WTC11 (cell line): ENCODE data around the gene IQCE. TPM values are rescaled to one million over a fixed set of nuclear protein-coding genes. Genes with fewer than 3 reads are reported as not detected.

Source experiments
- ATAC-seq: fragments of 200-7000 bp; cut with Tn5 transposase; 2 replicates; pipeline ENCODE4 v1.10.0; 2021; ENCODE audit warnings: mild to moderate bottlenecking, moderate library complexity
- CTCF ChIA-PET: fragments of 300-600 bp; sonication (Branson Sonifier 250); formaldehyde crosslinking; loops from one replicate; lab custom pipeline; 2021; ENCODE audit warnings: antibody characterized with exemption; lab: Charles Lee
- POLR2A ChIA-PET: fragments of 350-600 bp; sonication (Branson Sonifier 250); formaldehyde crosslinking; loops from one replicate; lab custom pipeline; 2021; ENCODE audit warnings: antibody characterized with exemption; lab: Charles Lee
- DNase-seq: peaks from one replicate; pipeline ENCODE4 v3.0.0; 2021; ENCODE audit warnings: low spot score
- H3K27ac Mint-ChIP-seq: 2 replicates; pipeline ENCODE4 v1.8.0; 2021; ENCODE audit warnings: mixed read lengths
- H3K27me3 Mint-ChIP-seq: 2 replicates; pipeline ENCODE4 v1.8.0; 2021; ENCODE audit warnings: low read depth, mild to moderate bottlenecking, moderate library complexity, mixed read lengths
- H3K36me3 Mint-ChIP-seq: 2 replicates; pipeline ENCODE4 v1.8.0; 2021; ENCODE audit warnings: mixed read lengths
- H3K4me1 Mint-ChIP-seq: 2 replicates; pipeline ENCODE4 v1.8.0; 2022; ENCODE audit warnings: mixed read lengths
- H3K4me3 Mint-ChIP-seq: 2 replicates; pipeline ENCODE4 v1.8.0; 2021; ENCODE audit warnings: mild to moderate bottlenecking, moderate library complexity, mixed read lengths
- H3K9me3 Mint-ChIP-seq: 2 replicates; pipeline ENCODE4 v1.8.0; 2021; ENCODE audit warnings: mixed read lengths
- ATF1 ChIP-seq: sonication (generic); formaldehyde crosslinking; IDR thresholded peaks from 2 replicates; pipeline ENCODE4 v1.8.1; 2023; ENCODE audit warnings: mild to moderate bottlenecking, moderate library complexity, missing genetic modification reagents
- FOXP1 ChIP-seq: sonication (generic); formaldehyde crosslinking; IDR thresholded peaks from 2 replicates; pipeline ENCODE4 v1.8.0; 2022; ENCODE audit warnings: missing genetic modification reagents, mild to moderate bottlenecking, moderate library complexity, borderline replicate concordance
- HMGA2 ChIP-seq: fragments of 250-450 bp; sonication (Bioruptor Pico); IDR thresholded peaks from 2 replicates; pipeline ENCODE4 v1.4.0; 2021; ENCODE audit warnings: mild to moderate bottlenecking, moderate library complexity
- KAT7 ChIP-seq: sonication (generic); formaldehyde crosslinking; IDR thresholded peaks from 2 replicates; pipeline ENCODE4 v1.8.1; 2023; ENCODE audit warnings: missing genetic modification reagents, mild to moderate bottlenecking, borderline replicate concordance
- SMAD4 ChIP-seq: sonication (generic); formaldehyde crosslinking; IDR thresholded peaks from 2 replicates; pipeline ENCODE4 v1.8.0; 2022; ENCODE audit warnings: mild to moderate bottlenecking, missing genetic modification reagents
- ZNF121 ChIP-seq: sonication (generic); formaldehyde crosslinking; IDR thresholded peaks from 2 replicates; pipeline ENCODE4 v1.8.0; 2023; ENCODE audit warnings: missing genetic modification reagents
- ZNF138 ChIP-seq: sonication (generic); formaldehyde crosslinking; conservative IDR thresholded peaks from 2 replicates; pipeline ENCODE4 v1.8.1; 2022; ENCODE audit warnings: mild to moderate bottlenecking, moderate library complexity, missing genetic modification reagents
- ZNF317 ChIP-seq: sonication (generic); formaldehyde crosslinking; IDR thresholded peaks from 2 replicates; pipeline ENCODE4 v1.8.1; 2023; ENCODE audit warnings: low read depth, mild to moderate bottlenecking, moderate library complexity, missing genetic modification reagents, borderline replicate concordance
- total RNA-seq: library from RNA; stranded (reverse); gene quantifications from 3 replicates; pipeline ENCODE4 v1.2.3, GENCODE V29; 2021
- TF ChIP-seq, protein P1 (sequence below): sonication (generic); formaldehyde crosslinking; IDR thresholded peaks from 2 replicates; pipeline ENCODE4 v1.8.1; 2023; ENCODE audit warnings: mild to moderate bottlenecking, missing genetic modification reagents, borderline replicate concordance
- TF ChIP-seq, protein P2 (sequence below): sonication (generic); formaldehyde crosslinking; IDR thresholded peaks from 2 replicates; pipeline ENCODE4 v1.8.0; 2022; ENCODE audit warnings: mild to moderate bottlenecking, missing genetic modification reagents
- TF ChIP-seq, protein P3 (sequence below): sonication (generic); formaldehyde crosslinking; IDR thresholded peaks from 2 replicates; pipeline ENCODE4 v1.8.1; 2022; ENCODE audit warnings: mild to moderate bottlenecking, missing genetic modification reagents, moderate library complexity, borderline replicate concordance
- TF ChIP-seq, protein P4 (sequence below): sonication (generic); formaldehyde crosslinking; IDR thresholded peaks from 2 replicates; pipeline ENCODE4 v1.8.1; 2023; ENCODE audit warnings: mild to moderate bottlenecking, missing genetic modification reagents, moderate library complexity

Gene IQCE
- total RNA-seq, 1 experiment from 2014 or later, result 4.4 TPM

DNA sequence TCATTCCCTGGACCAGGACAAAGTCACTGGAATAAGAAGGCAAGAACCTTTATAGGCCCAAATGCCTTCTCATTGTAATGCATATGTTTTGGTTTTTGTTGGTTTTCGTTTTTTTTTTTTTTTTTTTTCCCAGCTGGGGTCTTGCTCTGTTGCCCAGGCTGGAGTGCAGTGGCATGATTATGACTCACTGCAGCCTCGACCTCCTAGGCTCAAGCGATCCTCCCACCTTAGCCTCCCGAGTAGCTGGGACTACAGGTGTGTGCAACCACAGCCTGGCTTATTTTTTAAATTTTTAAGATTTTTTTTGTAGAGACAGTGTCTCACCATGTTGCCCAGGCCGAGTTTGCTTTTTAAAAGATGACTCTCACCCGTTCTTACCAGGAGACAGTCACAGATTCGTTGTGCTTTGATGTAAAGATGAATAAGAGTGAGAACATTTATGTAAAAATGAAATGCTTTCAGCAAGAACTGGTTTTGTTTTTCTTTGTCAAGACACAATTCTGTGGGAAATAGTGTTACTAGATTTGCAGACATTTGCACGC lies 7.6 kb downstream of the IQCE start:
- Mint-ChIP-seq H3K27me3 (no peaks in the 10 kb centered on the region), H3K36me3 (no peaks in the 10 kb centered on the region), H3K9me3 (no peaks in the 10 kb centered on the region), H3K27ac (peak overlapping the region; percentile 53; the same call in 1 of the 2 replicates), H3K4me1 (peaks cover 9% of the 10 kb centered on the region), H3K4me3 (no peak overlapping the region)
- ATAC-seq, result no peak
- DNase-seq, result no peak
- TF ChIP-seq, protein P1, sequence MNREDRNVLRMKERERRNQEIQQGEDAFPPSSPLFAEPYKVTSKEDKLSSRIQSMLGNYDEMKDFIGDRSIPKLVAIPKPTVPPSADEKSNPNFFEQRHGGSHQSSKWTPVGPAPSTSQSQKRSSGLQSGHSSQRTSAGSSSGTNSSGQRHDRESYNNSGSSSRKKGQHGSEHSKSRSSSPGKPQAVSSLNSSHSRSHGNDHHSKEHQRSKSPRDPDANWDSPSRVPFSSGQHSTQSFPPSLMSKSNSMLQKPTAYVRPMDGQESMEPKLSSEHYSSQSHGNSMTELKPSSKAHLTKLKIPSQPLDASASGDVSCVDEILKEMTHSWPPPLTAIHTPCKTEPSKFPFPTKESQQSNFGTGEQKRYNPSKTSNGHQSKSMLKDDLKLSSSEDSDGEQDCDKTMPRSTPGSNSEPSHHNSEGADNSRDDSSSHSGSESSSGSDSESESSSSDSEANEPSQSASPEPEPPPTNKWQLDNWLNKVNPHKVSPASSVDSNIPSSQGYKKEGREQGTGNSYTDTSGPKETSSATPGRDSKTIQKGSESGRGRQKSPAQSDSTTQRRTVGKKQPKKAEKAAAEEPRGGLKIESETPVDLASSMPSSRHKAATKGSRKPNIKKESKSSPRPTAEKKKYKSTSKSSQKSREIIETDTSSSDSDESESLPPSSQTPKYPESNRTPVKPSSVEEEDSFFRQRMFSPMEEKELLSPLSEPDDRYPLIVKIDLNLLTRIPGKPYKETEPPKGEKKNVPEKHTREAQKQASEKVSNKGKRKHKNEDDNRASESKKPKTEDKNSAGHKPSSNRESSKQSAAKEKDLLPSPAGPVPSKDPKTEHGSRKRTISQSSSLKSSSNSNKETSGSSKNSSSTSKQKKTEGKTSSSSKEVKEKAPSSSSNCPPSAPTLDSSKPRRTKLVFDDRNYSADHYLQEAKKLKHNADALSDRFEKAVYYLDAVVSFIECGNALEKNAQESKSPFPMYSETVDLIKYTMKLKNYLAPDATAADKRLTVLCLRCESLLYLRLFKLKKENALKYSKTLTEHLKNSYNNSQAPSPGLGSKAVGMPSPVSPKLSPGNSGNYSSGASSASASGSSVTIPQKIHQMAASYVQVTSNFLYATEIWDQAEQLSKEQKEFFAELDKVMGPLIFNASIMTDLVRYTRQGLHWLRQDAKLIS (CRISPR knock-in tag), result no peak
- peak; percentile 92 for TF ChIP-seq ZNF121 (CRISPR knock-in tag)
- CTCF ChIA-PET, result interaction anchor here (0.7 to 2.4 kb wide), 6 partner anchors 42 to 143 kb away, joined by 3 to 26 read pairs (median 12); no protein-coding TSS in a partner anchor
- POLR2A ChIA-PET, result no interaction called here

DNA sequence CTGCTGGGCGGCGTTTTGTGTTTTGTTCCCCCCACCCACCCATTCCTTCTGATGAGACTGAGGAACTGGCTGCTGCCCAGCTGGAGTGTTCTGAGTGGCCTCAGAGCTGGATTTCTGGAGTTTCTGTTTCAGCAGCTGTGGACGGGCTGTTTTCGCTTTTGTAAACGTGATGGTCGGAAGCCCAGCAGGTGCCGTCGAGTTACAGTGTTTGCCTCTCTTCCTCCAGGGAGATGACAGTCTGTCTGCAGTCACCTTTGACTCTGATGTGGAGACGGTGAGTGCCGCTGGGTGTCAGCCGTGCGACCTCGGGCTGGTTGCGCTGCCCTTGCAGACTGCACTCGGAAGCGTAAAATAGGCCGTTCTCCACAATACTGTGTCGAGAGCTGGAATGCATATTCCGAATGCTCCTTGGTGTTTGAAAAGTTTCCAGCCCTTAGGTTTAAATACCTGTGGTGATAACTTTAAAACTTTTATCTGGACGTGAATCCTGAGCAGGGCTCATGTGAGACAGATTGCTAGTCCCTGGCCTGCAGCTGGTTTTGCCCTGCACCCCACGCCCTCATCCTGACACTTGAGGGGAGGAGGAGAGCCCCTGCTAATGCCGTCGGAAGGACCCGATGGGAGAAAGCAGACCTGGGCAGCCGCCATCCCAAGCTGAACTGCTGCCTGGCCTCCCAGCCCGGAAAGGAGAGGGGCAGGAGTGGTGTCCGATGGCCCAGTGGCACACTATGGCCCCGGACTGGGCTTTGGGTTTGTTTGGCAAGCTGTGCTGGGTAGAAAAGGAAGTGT lies 8.3 kb downstream of the IQCE start:
- Mint-ChIP-seq H3K27ac (peak overlapping the region; percentile 53), H3K4me1 (peaks cover 9% of the 10 kb centered on the region)
- ATAC-seq, result peak; percentile 54

DNA sequence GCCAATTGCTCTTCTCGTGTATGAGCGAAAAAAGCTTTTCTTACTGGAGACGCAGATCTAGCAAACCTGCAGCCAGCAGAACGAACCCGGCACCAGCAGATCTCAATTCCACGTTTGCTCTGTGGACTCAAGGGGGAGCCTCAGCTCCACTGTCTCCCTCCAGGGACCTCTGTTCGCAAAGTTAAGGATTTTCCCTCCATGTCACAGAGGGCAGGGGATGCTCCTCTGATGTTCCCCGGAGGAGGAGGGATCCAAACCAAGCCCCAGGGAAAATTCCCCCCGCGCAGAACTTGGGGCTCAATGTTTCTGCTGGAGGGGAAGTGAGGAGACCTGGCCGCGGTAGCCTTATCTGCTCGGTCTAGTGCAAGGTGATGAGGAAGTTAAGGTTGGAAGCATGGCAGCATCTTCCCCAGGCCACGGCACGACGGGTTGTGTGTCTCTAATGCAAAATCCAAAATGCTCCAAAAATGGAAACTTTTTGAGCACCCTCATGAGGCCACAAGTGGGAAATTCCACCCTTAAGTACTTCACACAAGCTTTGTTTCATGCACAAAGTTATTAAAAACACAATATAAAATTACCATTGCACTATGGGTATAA lies 9.0 kb downstream of the IQCE start:
- ATAC-seq, result peak; percentile 87
- ChIA-PET POLR2A (interaction anchor here (0.9 kb wide), 1 partner anchor 100 kb away, joined by 4 read pairs; no protein-coding TSS in a partner anchor), CTCF (interaction anchor here (0.6 to 2.4 kb wide), 34 partner anchors 8 to 162 kb away, joined by 3 to 26 read pairs (median 4); partner anchors contain the start of genes BRAT1 and IQCE)
- Mint-ChIP-seq H3K9me3 (no peaks in the 10 kb centered on the region), H3K27me3 (no peaks in the 10 kb centered on the region), H3K27ac (no peak overlapping the region), H3K4me1 (peaks cover 9% of the 10 kb centered on the region), H3K36me3 (no peaks in the 10 kb centered on the region), H3K4me3 (no peak overlapping the region)
- DNase-seq, result peak; percentile 54
- TF ChIP-seq, protein P2, sequence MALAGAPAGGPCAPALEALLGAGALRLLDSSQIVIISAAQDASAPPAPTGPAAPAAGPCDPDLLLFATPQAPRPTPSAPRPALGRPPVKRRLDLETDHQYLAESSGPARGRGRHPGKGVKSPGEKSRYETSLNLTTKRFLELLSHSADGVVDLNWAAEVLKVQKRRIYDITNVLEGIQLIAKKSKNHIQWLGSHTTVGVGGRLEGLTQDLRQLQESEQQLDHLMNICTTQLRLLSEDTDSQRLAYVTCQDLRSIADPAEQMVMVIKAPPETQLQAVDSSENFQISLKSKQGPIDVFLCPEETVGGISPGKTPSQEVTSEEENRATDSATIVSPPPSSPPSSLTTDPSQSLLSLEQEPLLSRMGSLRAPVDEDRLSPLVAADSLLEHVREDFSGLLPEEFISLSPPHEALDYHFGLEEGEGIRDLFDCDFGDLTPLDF (CRISPR knock-in tag), result no peak
- TF ChIP-seq, protein P3, sequence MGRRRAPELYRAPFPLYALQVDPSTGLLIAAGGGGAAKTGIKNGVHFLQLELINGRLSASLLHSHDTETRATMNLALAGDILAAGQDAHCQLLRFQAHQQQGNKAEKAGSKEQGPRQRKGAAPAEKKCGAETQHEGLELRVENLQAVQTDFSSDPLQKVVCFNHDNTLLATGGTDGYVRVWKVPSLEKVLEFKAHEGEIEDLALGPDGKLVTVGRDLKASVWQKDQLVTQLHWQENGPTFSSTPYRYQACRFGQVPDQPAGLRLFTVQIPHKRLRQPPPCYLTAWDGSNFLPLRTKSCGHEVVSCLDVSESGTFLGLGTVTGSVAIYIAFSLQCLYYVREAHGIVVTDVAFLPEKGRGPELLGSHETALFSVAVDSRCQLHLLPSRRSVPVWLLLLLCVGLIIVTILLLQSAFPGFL (CRISPR knock-in tag), result no peak
- TF ChIP-seq ZNF138, result no peak
- no peak for TF ChIP-seq FOXP1 (CRISPR knock-in tag)
- TF ChIP-seq, protein P4, sequence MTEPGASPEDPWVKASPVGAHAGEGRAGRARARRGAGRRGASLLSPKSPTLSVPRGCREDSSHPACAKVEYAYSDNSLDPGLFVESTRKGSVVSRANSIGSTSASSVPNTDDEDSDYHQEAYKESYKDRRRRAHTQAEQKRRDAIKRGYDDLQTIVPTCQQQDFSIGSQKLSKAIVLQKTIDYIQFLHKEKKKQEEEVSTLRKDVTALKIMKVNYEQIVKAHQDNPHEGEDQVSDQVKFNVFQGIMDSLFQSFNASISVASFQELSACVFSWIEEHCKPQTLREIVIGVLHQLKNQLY (CRISPR knock-in tag), result no peak
- no peak for TF ChIP-seq KAT7 (CRISPR knock-in tag)
- TF ChIP-seq HMGA2 (CRISPR knock-in tag), result no peak
- no peak for TF ChIP-seq ZNF317 (CRISPR knock-in tag)
- TF ChIP-seq SMAD4 (CRISPR knock-in tag), result no peak

More for the DNA sequence above, 8.3 kb downstream of the IQCE start:
- Mint-ChIP-seq H3K9me3 (no peaks in the 10 kb centered on the region), H3K4me3 (no peak overlapping the region), H3K27me3 (no peaks in the 10 kb centered on the region), H3K36me3 (no peaks in the 10 kb centered on the region)
- TF ChIP-seq ATF1 (no peak), ZNF317 (CRISPR knock-in tag) (peak; percentile 57)
- POLR2A ChIA-PET, result interaction anchor here (0.9 kb wide), 1 partner anchor 101 kb away, joined by 4 read pairs; no protein-coding TSS in a partner anchor
- CTCF ChIA-PET, result interaction anchor here (0.6 to 2.4 kb wide), 34 partner anchors 8 to 163 kb away, joined by 3 to 26 read pairs (median 4); partner anchors contain the start of genes BRAT1 and IQCE
- no peak for DNase-seq
